ENCODE data around the gene CNTN1.

DNA sequence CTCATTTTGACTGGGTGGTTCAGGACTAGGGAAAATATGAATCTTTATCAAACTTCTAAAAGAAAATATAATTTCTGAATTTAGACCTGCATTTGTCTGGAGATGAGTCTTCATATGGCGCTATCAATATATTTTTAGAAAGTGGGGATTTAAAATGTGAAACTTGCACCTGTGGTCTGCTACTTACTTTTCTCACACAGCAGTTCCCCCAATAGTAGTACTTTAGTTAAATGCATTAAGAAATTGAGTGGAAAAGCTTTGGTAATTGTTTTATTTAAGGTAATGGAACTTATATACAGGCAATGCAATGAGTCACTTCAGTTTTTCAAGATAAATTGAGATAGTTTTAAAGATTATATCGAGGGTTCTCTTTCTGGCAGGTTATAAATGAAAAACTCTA, 91.9 kb downstream of the CNTN1 start:
- TF ChIP-seq POLR2A (IDR thresholded peaks at IDR 0.05; ENCODE audit: low read length) (no peak), GATA1 (IDR thresholded peaks at IDR 0.05; ENCODE audit: low read depth, low read length) (no peak)
